ENCODE results near the gene WNK1. TPM values are rescaled to one million over a fixed set of nuclear protein-coding genes. Genes with fewer than 3 reads are reported as not detected.

The WNK1 gene
- total and polyA plus RNA-seq, 12 donors, result 14.2 to 315 (median 123) TPM

DNA sequence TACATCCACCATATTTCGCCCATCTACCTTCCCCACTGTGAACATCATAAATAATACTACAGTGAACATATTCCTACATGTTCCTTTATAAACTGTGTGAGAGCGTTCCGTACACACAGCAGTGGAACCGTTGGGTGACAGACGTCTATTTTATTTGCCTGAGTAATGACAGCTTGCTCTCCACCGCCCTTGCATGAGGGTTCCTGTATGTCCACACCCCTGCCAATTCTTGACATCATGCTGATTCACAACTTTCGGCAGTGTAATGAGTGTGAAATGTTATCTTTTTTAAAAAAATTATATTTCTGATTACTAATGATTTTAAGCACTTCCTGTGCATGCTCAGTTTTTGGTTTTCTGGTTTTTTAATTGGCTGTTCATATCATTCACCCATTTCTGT is 201.4 kb downstream of the WNK1 start:
- intact Hi-C loops (cut with DNase I), result loop anchor here in 1 of 2 donors (10.0 kb wide), 1 partner anchor 199 kb away; the partner anchor contains the start of gene WNK1
- Histone ChIP-seq H3K4me1 (replicated peaks in 1 of 2) (peaks cover 0 to 2% of the 10 kb centered on the region in 2 donors), H3K27me3 (no peaks in the 10 kb centered on the region), H3K9me3 (replicated peaks in 1 of 3) (no peaks in the 10 kb centered on the region), H3K4me3 (no peak overlapping the region), H3K36me3 (replicated peaks in 1 of 2) (no peaks in the 10 kb centered on the region), H3K27ac (no peak overlapping the region)
- DNase-seq, result peak in 1 of 7 donors; percentile 11
- WGBS, 4 donors, result 59 to 71% (median 65%) methylated on average over 7 of the region's 7 CpGs
- TF ChIP-seq POLR2A (IDR thresholded peaks at IDR 0.05), result no peak
- TF ChIP-seq, protein P1, sequence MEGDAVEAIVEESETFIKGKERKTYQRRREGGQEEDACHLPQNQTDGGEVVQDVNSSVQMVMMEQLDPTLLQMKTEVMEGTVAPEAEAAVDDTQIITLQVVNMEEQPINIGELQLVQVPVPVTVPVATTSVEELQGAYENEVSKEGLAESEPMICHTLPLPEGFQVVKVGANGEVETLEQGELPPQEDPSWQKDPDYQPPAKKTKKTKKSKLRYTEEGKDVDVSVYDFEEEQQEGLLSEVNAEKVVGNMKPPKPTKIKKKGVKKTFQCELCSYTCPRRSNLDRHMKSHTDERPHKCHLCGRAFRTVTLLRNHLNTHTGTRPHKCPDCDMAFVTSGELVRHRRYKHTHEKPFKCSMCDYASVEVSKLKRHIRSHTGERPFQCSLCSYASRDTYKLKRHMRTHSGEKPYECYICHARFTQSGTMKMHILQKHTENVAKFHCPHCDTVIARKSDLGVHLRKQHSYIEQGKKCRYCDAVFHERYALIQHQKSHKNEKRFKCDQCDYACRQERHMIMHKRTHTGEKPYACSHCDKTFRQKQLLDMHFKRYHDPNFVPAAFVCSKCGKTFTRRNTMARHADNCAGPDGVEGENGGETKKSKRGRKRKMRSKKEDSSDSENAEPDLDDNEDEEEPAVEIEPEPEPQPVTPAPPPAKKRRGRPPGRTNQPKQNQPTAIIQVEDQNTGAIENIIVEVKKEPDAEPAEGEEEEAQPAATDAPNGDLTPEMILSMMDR (IDR thresholded peaks at IDR 0.05), result no peak

GRCh38 chr12:954741-955140 is 202.4 kb downstream of the WNK1 start:
- no peak overlapping the region for H3K4me3 ChIP-seq
- no peaks in the 10 kb centered on the region for H3K9me3 ChIP-seq (replicated peaks in 1 of 3)
- DNase-seq, result no peak
- no peaks in the 10 kb centered on the region for H3K27me3 ChIP-seq
- TF ChIP-seq, protein P1 (IDR thresholded peaks at IDR 0.05), result no peak
- no peak for TF ChIP-seq POLR2A (IDR thresholded peaks at IDR 0.05)
- H3K4me1 ChIP-seq (replicated peaks in 1 of 2), result no peaks in the 10 kb centered on the region
- H3K36me3 ChIP-seq (replicated peaks in 1 of 2), result no peaks in the 10 kb centered on the region
- H3K27ac ChIP-seq, result no peak overlapping the region
- intact Hi-C loops (cut with DNase I), result loop anchor here in 1 of 2 donors (10.0 kb wide), 1 partner anchor 200 kb away; the partner anchor contains the start of gene WNK1

GRCh38 chr12:955939-956338 is 203.6 kb downstream of the WNK1 start:
- H3K27me3 ChIP-seq, result no peaks in the 10 kb centered on the region
- no peak overlapping the region for H3K4me3 ChIP-seq
- no peaks in the 10 kb centered on the region for H3K36me3 ChIP-seq (replicated peaks in 1 of 2)
- no peak for DNase-seq
- H3K4me1 ChIP-seq (replicated peaks in 1 of 2), result no peaks in the 10 kb centered on the region
- TF ChIP-seq POLR2A (IDR thresholded peaks at IDR 0.05), result no peak
- TF ChIP-seq, protein P1 (IDR thresholded peaks at IDR 0.05), result no peak
- WGBS, 4 donors, result 93 to 95% (median 94%) methylated on average over 6 of the region's 6 CpGs
- intact Hi-C loops (cut with DNase I), result loop anchor here in 1 of 2 donors (10.0 kb wide), 1 partner anchor 201 kb away; the partner anchor contains the start of gene WNK1
- H3K9me3 ChIP-seq (replicated peaks in 1 of 3), result no peaks in the 10 kb centered on the region
- no peak overlapping the region for H3K27ac ChIP-seq

GRCh38 chr12:958588-959123 is 206.3 kb downstream of the WNK1 start:
- intact Hi-C loops (cut with DNase I), result loop anchor here in 1 of 2 donors (10.0 kb wide), 1 partner anchor 204 kb away; the partner anchor contains the start of gene WNK1

More at GRCh38 chr12:958588-959123, 206.3 kb downstream of the WNK1 start:
- H3K27ac ChIP-seq, result no peak overlapping the region
- no peak for DNase-seq
- no peak overlapping the region for H3K4me3 ChIP-seq
- H3K27me3 ChIP-seq, result no peaks in the 10 kb centered on the region
- no peaks in the 10 kb centered on the region for H3K36me3 ChIP-seq (replicated peaks in 1 of 2)
- TF ChIP-seq, protein P1 (IDR thresholded peaks at IDR 0.05), result no peak
- TF ChIP-seq POLR2A (IDR thresholded peaks at IDR 0.05), result no peak
- H3K9me3 ChIP-seq (replicated peaks in 1 of 3), result no peaks in the 10 kb centered on the region
- no peaks in the 10 kb centered on the region for H3K4me1 ChIP-seq (replicated peaks in 1 of 2)
- 47 to 63% (median 56%) methylated on average over 4 to 8 of the region's 8 CpGs for WGBS, 4 donors

Small RNA genes within 50 kb of the gene (small RNA-seq; reads per million reads assigned to genes)
- gene RNU4ATAC16P, result 0 reads per million in 2 donors

Other genes with a start within 250 kb of the WNK1 start
- gene NINJ2, start 89.1 kb upstream of the WNK1 start, total RNA-seq, result 1 to 10 TPM; 1.1 to 9.1 (median 2.0) TPM
- gene NINJ2, start 89.1 kb upstream of the WNK1 start, polyA plus RNA-seq, result 1 to 10 TPM; 1.8 to 2.5 (median 2.0) TPM
- 10 to 100 TPM in 5 of 9 donors, 1 to 10 TPM in 4; 5.5 to 22.6 (median 10.7) TPM for gene RAD52, start 197.1 kb downstream of the WNK1 start, total RNA-seq
- 10 to 100 TPM; 10.4 to 14.5 (median 11.8) TPM for gene RAD52, start 197.1 kb downstream of the WNK1 start, polyA plus RNA-seq
- 10 to 100 TPM; 30.0 to 79.5 (median 54.5) TPM for gene ERC1, start 238.6 kb downstream of the WNK1 start, total RNA-seq
- gene ERC1, start 238.6 kb downstream of the WNK1 start, polyA plus RNA-seq, result 10 to 100 TPM in 2 of 3 donors, 1 to 10 TPM in 1; 4.1 to 41.4 (median 16.1) TPM

Measured in adrenal gland (tissue), 12 donors.